Measurements from ENCODE around the gene SDSL. TPM values are rescaled to one million over a fixed set of nuclear protein-coding genes. Genes with fewer than 3 reads are reported as not detected.

Gene SDSL
- total and polyA plus RNA-seq, 2 of the 4 experiments (the other 2 are of a cell fraction) = 6.3 to 10.9 TPM

GRCh38 chr12:113462117-113462774 lies 40.1 kb downstream of the SDSL start (continued):
- no peak for TF ChIP-seq NFE2L2 (IDR thresholded peaks at IDR 0.05; ENCODE audit: low read depth, low read length)

GRCh38 chr12:113462998-113463745 lies 41.0 kb downstream of the SDSL start:
- Histone ChIP-seq H4K20me1 (ENCODE audit: insufficient read depth, low read length) (no peaks in the 10 kb centered on the region), H3K9ac (ENCODE audit: low read depth, low read length) (no peak overlapping the region), H3K79me1 (ENCODE audit: low read depth in 1 of 2, low read length in 2 of 2) (no peaks in the 10 kb centered on the region), H2BK120ac (ENCODE audit: low read depth, low read length) (no peak overlapping the region), H2BK15ac (ENCODE audit: low read depth, low read length) (no peak overlapping the region), H3K14ac (replicated peaks; ENCODE audit: low read depth, low read length) (no peak overlapping the region), H4K5ac (ENCODE audit: low read depth, low read length) (no peak overlapping the region), H2BK20ac (ENCODE audit: low read depth, low read length) (no peak overlapping the region), H3K4me3 (ENCODE audit: insufficient read depth, low read depth, low read length) (no peak overlapping the region), H3K4ac (ENCODE audit: low read depth, low read length) (no peak overlapping the region), H3K36me3 (ENCODE audit: control insufficient read depth, insufficient read depth, low read length) (no peaks in the 10 kb centered on the region), H2AFZ (replicated peaks; ENCODE audit: low read length, poor library complexity) (no peak overlapping the region), H2AK5ac (ENCODE audit: low read depth, low read length) (no peak overlapping the region), H3K9me3 (ENCODE audit: control insufficient read depth, insufficient read depth, low read length) (no peaks in the 10 kb centered on the region), H3K9me1 (ENCODE audit: insufficient read depth, low read length) (no peaks in the 10 kb centered on the region), H3K18ac (ENCODE audit: low read depth, low read length) (no peak overlapping the region), H3K4me2 (ENCODE audit: low read depth, low read length) (no peak overlapping the region), H3K23ac (ENCODE audit: low read depth, low read length) (no peak overlapping the region), H2BK5ac (ENCODE audit: low read depth, low read length, poor library complexity, severe bottlenecking) (no peak overlapping the region), H2AK9ac (replicated peaks; ENCODE audit: low read depth, low read length, poor library complexity) (no peak overlapping the region), H3K4me1 (ENCODE audit: control insufficient read depth, insufficient read depth, low read length) (no peaks in the 10 kb centered on the region; the same call in 1 of the 2 replicates), H3K27ac (ENCODE audit: insufficient read depth, low read length) (no peak overlapping the region), H4K91ac (ENCODE audit: insufficient read depth, low read depth, low read length) (no peak overlapping the region), H3K27me3 (ENCODE audit: control insufficient read depth, insufficient read depth, low read length) (peaks cover 77% of the 10 kb centered on the region), H3K56ac (ENCODE audit: extremely low read depth, insufficient read depth, low read length) (no peak overlapping the region), H4K8ac (ENCODE audit: low read depth in 2 of 2, low read length in 2 of 2) (no peak overlapping the region)
- in situ Hi-C loops (cut with MboI; ENCODE audit: low sequenced_read_pairs) (loop anchor here (5.0 kb wide), 1 partner anchor 449 kb away; no protein-coding TSS in a partner anchor), intact Hi-C loops (cut with micrococcal nuclease) (loop anchor here (1.0 kb wide), 1 partner anchor 449 kb away; no protein-coding TSS in a partner anchor), dilution Hi-C loops (cut with HindIII; ENCODE audit: low sequenced_read_pairs, unreplicated experiment) (no loop called here)
- BruUV-seq (replicated peaks) = no TSS peak
- ATAC-seq (ENCODE audit: low read depth) (no peak; the same call in 1 of the 2 replicates), DNase-seq (no peak)
- 4% methylated on average over 76 of the region's 91 CpGs; no CpG with 5 or more reads in 1 of the 2 experiments for WGBS, 2 experiments (ENCODE audit: extremely low coverage in 2 of 2, insufficient read length in 1 of 2)
- ChIA-PET CTCF (interaction anchor here (0.6 to 1.5 kb wide), 3 partner anchors 8 to 281 kb away, joined by 3 to 6 read pairs (median 4); no protein-coding TSS in a partner anchor), POLR2A (ENCODE audit: unreplicated experiment) (no interaction called here)
- TF ChIP-seq MAFK (IDR thresholded peaks at IDR 0.05; ENCODE audit: low read depth, low read length) (no peak), CTCF (conservative IDR thresholded peaks at IDR 0.05; ENCODE audit: low read depth, low read length) (no peak), RAD21 (IDR thresholded peaks at IDR 0.05; ENCODE audit: low read length) (no peak), MAZ (IDR thresholded peaks at IDR 0.05; ENCODE audit: borderline replicate concordance, low read depth, low read length) (no peak), POLR2A (IDR thresholded peaks at IDR 0.05; ENCODE audit: low read depth, low read length) (no peak)
